ENCODE measurements around the gene ABHD15. TPM values are rescaled to one million over a fixed set of nuclear protein-coding genes. Genes with fewer than 3 reads are reported as not detected.

ABHD15 gene
- total and polyA plus RNA-seq, 9 of the 15 experiments (the other 6 are each of a cell fraction or from before 2014, with no cell fraction given): 0.85 to 4.2 (median 2.1) TPM

DNA sequence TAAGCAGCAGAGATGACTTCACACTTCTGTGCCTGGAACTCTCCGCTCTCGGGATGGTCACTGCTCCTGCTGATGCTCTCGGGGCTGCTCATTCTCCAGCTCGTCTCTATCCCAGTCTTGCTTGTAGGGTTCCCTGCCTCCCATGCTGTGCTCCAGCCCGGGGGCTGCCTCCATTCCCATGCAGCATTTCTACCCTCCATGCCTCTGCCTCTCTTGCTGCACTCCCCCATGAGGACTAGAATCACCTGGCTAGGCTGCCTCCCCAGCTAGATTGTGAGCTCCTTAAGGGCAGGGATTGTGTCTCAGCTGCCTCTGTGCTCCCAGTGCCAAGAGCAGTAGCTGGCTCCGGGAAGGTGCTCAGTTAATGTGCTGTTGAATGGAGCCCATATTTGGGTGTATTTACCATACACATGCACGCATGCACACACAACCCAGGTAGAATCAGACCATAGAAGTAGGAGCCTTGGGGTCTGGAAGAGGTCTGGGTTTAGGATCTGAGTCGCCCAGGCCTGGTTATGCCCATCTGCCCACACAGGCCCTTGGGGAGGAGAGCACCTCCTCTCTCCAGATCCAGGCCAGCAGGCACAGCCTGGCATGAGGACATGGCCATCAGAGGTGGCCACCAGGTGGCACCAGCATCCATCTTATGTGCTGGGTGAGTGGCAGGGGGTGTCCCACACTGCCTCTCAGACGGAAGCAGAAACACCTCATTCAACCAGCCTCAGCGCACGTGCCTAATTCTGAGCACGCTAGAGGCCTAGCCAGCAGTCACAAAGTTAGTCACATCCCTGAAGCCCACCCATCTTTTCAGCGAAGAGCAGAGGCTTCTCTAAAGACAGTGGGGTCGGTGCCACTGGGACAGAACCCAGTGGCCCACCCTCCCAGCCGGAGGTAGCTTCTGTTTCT lies 13.3 kb upstream of the ABHD15 start:
- Histone ChIP-seq H3K9me1 (ENCODE audit: control insufficient read depth, insufficient read depth, low read length) (no peaks in the 10 kb centered on the region), H2AFZ (ENCODE audit: low read depth, low read length) (no peak overlapping the region), H3K36me3 (ENCODE audit: control insufficient read depth, insufficient read depth, low read length) (peaks cover 55% of the 10 kb centered on the region; the same call in 2 of the 3 replicates), H3K27me3 (ENCODE audit: control insufficient read depth in 2 of 2, insufficient read depth in 2 of 2, low read length in 2 of 2) (no peaks in the 10 kb centered on the region), H3K4me2 (ENCODE audit: insufficient read depth, low read length) (no peak overlapping the region), H3K4me3 (no peak overlapping the region), H3K4me1 (replicated peaks in 1 of 2; ENCODE audit: control insufficient read depth in 2 of 2, insufficient read depth in 2 of 2, low read length in 2 of 2) (peaks cover 4 to 50% of the 10 kb centered on the region in 2 experiments; a peak in 3 of 5 replicates), H3K27ac (ENCODE audit: extremely low read depth, low read depth, low read length) (no peak overlapping the region), H3K9me3 (replicated peaks; ENCODE audit: control insufficient read depth, insufficient read depth, low read depth, low read length) (no peaks in the 10 kb centered on the region), H3K9ac (ENCODE audit: insufficient read depth in 1 of 2, low read depth in 2 of 2, low read length in 2 of 2) (peak overlapping the region in 1 of 2 experiments; percentile 21; a peak in 1 of 4 replicates), H4K20me1 (replicated peaks; ENCODE audit: control insufficient read depth, insufficient read depth, low read length) (no peaks in the 10 kb centered on the region), H3K79me2 (ENCODE audit: control insufficient read depth, insufficient read depth, low read length) (peaks cover 1% of the 10 kb centered on the region; the same call in 1 of the 3 replicates)
- 61% methylated on average over 15 of the region's 15 CpGs for WGBS (ENCODE audit: insufficient coverage, low coverage, missing lambda C conversion rate)
- CTCF ChIA-PET (ENCODE audit: low intra/inter-chr PET ratio): interaction anchor here (0.5 to 1.5 kb wide), 7 partner anchors 11 to 514 kb away, joined by 3 to 7 read pairs (median 3); no protein-coding TSS in a partner anchor
- POLR2A ChIA-PET: interaction anchor here (0.6 to 0.9 kb wide), 2 partner anchors 11 to 53 kb away, joined by 3 to 4 read pairs; no protein-coding TSS in a partner anchor
- DNase-seq (ENCODE audit: extremely low read depth in 1 of 4, low spot score in 3 of 4) (peak; percentile 72 to 80 (median 76)), FAIRE-seq (peak; percentile 91), ATAC-seq (peak; percentile 92)
- no TSS peak for BruUV-seq (replicated peaks)
- intact Hi-C loops (cut with micrococcal nuclease): loop anchor here (1.0 kb wide), 1 partner anchor 35 kb away; no protein-coding TSS in a partner anchor
- in situ Hi-C loops (cut with MboI): no loop called here
- TF ChIP-seq PHF21A (IDR thresholded peaks at IDR 0.05; ENCODE audit: borderline replicate concordance, low read depth) (no peak), PBX2 (CRISPR knock-in tag; IDR thresholded peaks at IDR 0.05; ENCODE audit: low read depth) (peak; percentile 65), PBX2 (tag; conservative IDR thresholded peaks at IDR 0.05; ENCODE audit: low read depth) (peak; percentile 62), COPS2 (conservative IDR thresholded peaks at IDR 0.05) (no peak), CBFA2T2 (conservative IDR thresholded peaks at IDR 0.05) (no peak), STAG1 (CRISPR knock-in tag; IDR thresholded peaks at IDR 0.05; ENCODE audit: borderline replicate concordance) (peak; percentile 65; the same call in 1 of the 2 replicates), VEZF1 (CRISPR knock-in tag; IDR thresholded peaks at IDR 0.05) (peak; percentile 53), TCF7 (IDR thresholded peaks at IDR 0.05; ENCODE audit: borderline replicate concordance) (0 out of 2 replicates have a peak, but pooled peaks have one; percentile 41), KLF16 (IDR thresholded peaks at IDR 0.05) (no peak), JUND (IDR thresholded peaks at IDR 0.05; ENCODE audit: borderline replicate concordance, low read depth, low read length) (no peak), JUND (tag; IDR thresholded peaks at IDR 0.05; ENCODE audit: borderline replicate concordance, low read depth, low read length) (no peak; the same call in 2 of the 3 replicates), ZNF175 (CRISPR knock-in tag; IDR thresholded peaks at IDR 0.05; ENCODE audit: low read depth) (no peak), HNRNPL (IDR thresholded peaks at IDR 0.05; ENCODE audit: low read depth, low read length) (no peak), MAZ (CRISPR knock-in tag; conservative IDR thresholded peaks at IDR 0.05 in 1 of 2, IDR thresholded peaks at IDR 0.05 in 1 of 2) (peak; percentile 19 to 46; a peak in 2 of 4 replicates)
